ENCODE results near the gene ATP2C1.
A peak's percentile ranks its signal among the peaks of the same experiment; 100 is the strongest.

The ATP2C1 gene

GRCh38 chr3:130929804-130930203 lies 35.9 kb downstream of the ATP2C1 start:
- peak overlapping the region in 5 of 21 experiments; percentile 2 to 56 (median 18) for H3K27ac ChIP-seq
- no peak overlapping the region for H3K4me3 ChIP-seq

- Histone ChIP-seq H3K27ac (no peak overlapping the region), H3K4me3 (no peak overlapping the region)
These were observed 39.1 kb downstream of the ATP2C1 start for GRCh38 chr3:130932979-130933378.

GRCh38 chr3:130933801-130934345 lies 40.0 kb downstream of the ATP2C1 start:
- peak overlapping the region in 2 of 21 experiments; percentile 11 to 15 for H3K27ac ChIP-seq
- no peak overlapping the region for H3K4me3 ChIP-seq

GRCh38 chr3:130934442-130935089 lies 40.7 kb downstream of the ATP2C1 start:
- Histone ChIP-seq H3K4me3 (no peak overlapping the region), H3K27ac (peak overlapping the region in 1 of 21 experiments; percentile 11)

GRCh38 chr3:130935761-130936492 lies 42.0 kb downstream of the ATP2C1 start:
- Histone ChIP-seq H3K27ac (no peak overlapping the region), H3K4me3 (no peak overlapping the region)

GRCh38 chr3:130939753-130940152 lies 45.9 kb downstream of the ATP2C1 start:
- Histone ChIP-seq H3K4me3 (no peak overlapping the region), H3K27ac (no peak overlapping the region)

GRCh38 chr3:130941793-130942192 lies 47.9 kb downstream of the ATP2C1 start:
- Histone ChIP-seq H3K4me3 (no peak overlapping the region), H3K27ac (no peak overlapping the region)

- Histone ChIP-seq H3K4me3 (no peak overlapping the region), H3K27ac (no peak overlapping the region)
These were observed 53.0 kb downstream of the ATP2C1 start for GRCh38 chr3:130946882-130947281.

- no peak overlapping the region for H3K4me3 ChIP-seq
- no peak overlapping the region for H3K27ac ChIP-seq
These were observed 54.3 kb downstream of the ATP2C1 start for GRCh38 chr3:130948001-130948773.

- Histone ChIP-seq H3K27ac (no peak overlapping the region), H3K4me3 (no peak overlapping the region)
These were observed 55.0 kb downstream of the ATP2C1 start for GRCh38 chr3:130948929-130949328.

GRCh38 chr3:130950124-130950523 lies 56.2 kb downstream of the ATP2C1 start:
- Histone ChIP-seq H3K27ac (no peak overlapping the region), H3K4me3 (no peak overlapping the region)

GRCh38 chr3:130950641-130951040 lies 56.8 kb downstream of the ATP2C1 start:
- Histone ChIP-seq H3K27ac (no peak overlapping the region), H3K4me3 (no peak overlapping the region)

GRCh38 chr3:130955481-130955880 lies 61.6 kb downstream of the ATP2C1 start:
- H3K27ac ChIP-seq = no peak overlapping the region
- H3K4me3 ChIP-seq = no peak overlapping the region

GRCh38 chr3:130956281-130956680 lies 62.4 kb downstream of the ATP2C1 start:
- no peak overlapping the region for H3K4me3 ChIP-seq
- H3K27ac ChIP-seq = no peak overlapping the region

- no peak overlapping the region for H3K27ac ChIP-seq
- H3K4me3 ChIP-seq = no peak overlapping the region
These were observed 62.8 kb downstream of the ATP2C1 start for GRCh38 chr3:130956721-130957120.

GRCh38 chr3:130960139-130960795 lies 66.4 kb downstream of the ATP2C1 start:
- Histone ChIP-seq H3K4me3 (no peak overlapping the region), H3K27ac (no peak overlapping the region)

- no peak overlapping the region for H3K27ac ChIP-seq
- H3K4me3 ChIP-seq = no peak overlapping the region
These were observed 67.6 kb downstream of the ATP2C1 start for GRCh38 chr3:130961458-130961857.

- H3K27ac ChIP-seq = no peak overlapping the region
- no peak overlapping the region for H3K4me3 ChIP-seq
These were observed 69.6 kb downstream of the ATP2C1 start for GRCh38 chr3:130963444-130963843.

- Histone ChIP-seq H3K4me3 (no peak overlapping the region), H3K27ac (no peak overlapping the region)
These were observed 70.0 kb downstream of the ATP2C1 start for GRCh38 chr3:130963878-130964277.

- H3K4me3 ChIP-seq = no peak overlapping the region
- no peak overlapping the region for H3K27ac ChIP-seq
These were observed 73.4 kb downstream of the ATP2C1 start for GRCh38 chr3:130967281-130967680.
